HFF-Myc (cell line): ENCODE results near the gene DTX3.

ENCODE experiments used
- DNase-seq: peaks from one replicate; pipeline ENCODE4 v3.0.0-alpha.2; 2011; ENCODE audit warnings: low read depth; ENCODE audit errors: extremely low read depth
- H3K4me3 ChIP-seq: replicated peaks from 2 replicates; pipeline ENCODE4 v1.5.1; 2011; ENCODE audit warnings: low read depth, mild to moderate bottlenecking, control low read depth, low read length
- TF ChIP-seq, protein P1 (sequence below): IDR thresholded peaks from 2 replicates; pipeline ENCODE4 v1.5.1; 2012; ENCODE audit warnings: mild to moderate bottlenecking, low read depth, low read length, control low read depth; ENCODE audit errors: missing control alignments

The DTX3 gene

DNA sequence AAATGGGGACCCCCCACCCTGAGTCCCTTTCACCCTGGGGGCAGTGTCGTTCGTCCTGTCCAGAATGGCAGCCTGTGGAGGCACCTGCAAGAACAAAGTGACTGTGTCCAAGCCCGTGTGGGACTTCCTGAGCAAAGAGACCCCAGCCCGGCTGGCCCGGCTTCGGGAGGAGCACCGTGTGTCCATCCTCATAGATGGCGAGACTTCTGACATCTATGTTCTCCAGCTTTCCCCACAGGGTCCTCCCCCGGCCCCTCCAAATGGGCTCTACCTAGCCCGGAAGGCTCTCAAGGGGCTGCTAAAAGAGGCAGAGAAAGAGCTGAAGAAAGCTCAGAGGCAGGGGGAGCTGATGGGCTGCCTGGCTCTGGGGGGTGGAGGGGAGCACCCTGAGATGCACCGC lies 2.2 kb downstream of the DTX3 start:
- TF ChIP-seq, protein P1, sequence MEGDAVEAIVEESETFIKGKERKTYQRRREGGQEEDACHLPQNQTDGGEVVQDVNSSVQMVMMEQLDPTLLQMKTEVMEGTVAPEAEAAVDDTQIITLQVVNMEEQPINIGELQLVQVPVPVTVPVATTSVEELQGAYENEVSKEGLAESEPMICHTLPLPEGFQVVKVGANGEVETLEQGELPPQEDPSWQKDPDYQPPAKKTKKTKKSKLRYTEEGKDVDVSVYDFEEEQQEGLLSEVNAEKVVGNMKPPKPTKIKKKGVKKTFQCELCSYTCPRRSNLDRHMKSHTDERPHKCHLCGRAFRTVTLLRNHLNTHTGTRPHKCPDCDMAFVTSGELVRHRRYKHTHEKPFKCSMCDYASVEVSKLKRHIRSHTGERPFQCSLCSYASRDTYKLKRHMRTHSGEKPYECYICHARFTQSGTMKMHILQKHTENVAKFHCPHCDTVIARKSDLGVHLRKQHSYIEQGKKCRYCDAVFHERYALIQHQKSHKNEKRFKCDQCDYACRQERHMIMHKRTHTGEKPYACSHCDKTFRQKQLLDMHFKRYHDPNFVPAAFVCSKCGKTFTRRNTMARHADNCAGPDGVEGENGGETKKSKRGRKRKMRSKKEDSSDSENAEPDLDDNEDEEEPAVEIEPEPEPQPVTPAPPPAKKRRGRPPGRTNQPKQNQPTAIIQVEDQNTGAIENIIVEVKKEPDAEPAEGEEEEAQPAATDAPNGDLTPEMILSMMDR = no peak
- H3K4me3 ChIP-seq = no peak overlapping the region
- no peak for DNase-seq

DNA sequence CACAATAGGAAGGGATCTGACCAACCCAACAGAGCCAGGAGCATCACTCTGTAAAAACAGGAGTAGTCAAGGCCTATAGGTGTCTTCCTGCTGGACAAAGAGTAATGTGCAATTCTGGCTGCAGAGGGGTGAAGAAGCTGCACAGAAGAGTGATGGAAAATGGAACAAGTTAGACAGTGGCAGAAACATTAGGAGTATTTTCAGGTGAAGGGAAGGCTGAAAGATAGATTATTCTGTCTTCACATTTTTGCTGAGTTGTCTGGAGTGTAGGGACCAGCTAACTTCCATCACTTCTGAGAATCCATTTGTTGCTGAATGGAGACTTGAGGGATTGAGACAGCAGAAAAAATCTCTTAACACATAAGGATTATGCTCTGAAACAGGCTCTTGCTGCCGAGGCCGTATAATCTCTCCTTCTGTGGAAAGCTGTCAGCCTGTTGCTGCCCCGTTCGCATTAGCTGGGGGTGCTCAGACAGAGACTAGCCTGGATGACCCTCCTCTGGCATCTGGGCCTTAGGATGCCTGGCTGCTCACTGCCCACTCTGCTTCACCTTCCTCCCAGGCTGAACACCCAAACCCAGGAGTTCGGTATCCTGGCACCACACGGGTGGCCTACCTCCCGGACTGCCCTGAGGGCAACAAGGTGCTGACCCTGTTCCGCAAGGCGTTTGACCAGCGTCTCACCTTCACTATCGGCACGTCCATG lies 3.5 kb downstream of the DTX3 start:
- H3K4me3 ChIP-seq = no peak overlapping the region
- DNase-seq = no peak
- TF ChIP-seq, protein P1 = no peak

DNA sequence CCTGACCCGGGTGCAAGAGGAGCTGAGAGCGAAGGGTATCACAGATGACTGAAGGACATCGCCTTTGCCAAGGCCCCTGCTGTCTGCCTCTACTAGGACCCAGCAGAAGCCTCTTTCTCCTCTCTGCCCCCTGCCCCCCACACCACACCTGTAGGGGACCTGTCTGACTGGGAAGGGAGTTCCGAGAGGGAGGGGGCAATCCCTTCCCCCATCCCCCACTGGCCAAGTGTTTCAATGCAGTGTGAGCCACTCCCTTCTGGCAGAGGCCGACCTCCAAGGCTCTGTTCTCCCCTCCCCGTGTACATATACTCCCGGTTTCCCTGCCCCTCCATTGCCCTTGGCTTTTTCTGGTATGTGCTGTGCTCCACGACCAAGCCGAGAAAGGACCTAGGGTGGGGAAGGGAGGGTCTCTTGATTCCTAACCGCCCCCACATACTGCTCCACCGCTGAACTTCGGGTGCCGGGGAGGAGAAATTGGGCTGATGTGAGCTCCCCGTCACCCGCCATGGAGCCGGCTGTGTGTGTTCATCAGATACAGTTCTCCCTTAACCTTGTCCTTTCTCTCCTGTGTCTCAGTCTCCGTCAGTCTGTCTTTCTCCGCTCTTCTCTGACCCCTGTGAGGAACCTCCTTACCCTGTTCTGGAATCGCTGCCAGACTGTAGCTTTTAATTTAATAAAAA lies 4.6 kb downstream of the DTX3 start:
- TF ChIP-seq, protein P1 = no peak
- DNase-seq = no peak
- no peak overlapping the region for H3K4me3 ChIP-seq

DNA sequence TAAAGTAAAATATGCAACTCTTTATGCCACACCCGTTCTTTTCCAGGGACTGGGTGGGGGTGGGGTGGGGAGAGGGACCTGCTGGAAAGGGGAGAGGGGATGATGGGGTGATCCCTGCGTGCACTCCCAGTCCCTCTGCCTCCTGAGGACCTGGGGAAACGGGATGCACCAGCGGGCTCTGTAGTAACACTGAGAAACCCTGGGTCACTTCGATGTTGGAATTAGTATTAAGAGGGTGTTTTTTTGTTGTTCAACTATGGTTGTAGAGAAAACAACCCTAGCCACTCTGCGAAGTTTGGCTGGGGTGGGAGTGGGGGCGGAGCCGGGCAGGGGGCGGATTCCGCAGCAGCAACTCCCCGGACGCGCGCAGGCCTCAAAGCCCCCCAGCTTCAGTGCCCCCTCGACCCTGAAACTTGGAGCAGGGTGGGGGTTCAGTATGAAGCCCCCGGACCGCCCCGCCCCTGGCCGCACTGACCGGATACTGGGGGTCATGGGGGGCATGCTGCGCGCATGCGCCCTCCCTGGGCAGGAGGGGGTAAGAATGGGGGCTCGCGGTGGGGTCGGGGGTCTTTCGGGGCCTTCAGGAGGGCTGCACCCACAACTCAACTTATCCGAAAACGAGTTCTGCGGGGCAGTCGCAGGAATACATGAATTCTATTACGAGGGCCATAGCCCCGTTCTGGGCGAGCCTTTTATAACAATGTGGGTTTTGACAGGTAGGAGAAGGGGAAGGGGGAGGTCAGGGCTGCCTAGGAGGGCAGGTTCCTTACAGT lies 5.3 kb downstream of the DTX3 start:
- DNase-seq = no peak
- TF ChIP-seq, protein P1 = no peak
- no peak overlapping the region for H3K4me3 ChIP-seq

DNA sequence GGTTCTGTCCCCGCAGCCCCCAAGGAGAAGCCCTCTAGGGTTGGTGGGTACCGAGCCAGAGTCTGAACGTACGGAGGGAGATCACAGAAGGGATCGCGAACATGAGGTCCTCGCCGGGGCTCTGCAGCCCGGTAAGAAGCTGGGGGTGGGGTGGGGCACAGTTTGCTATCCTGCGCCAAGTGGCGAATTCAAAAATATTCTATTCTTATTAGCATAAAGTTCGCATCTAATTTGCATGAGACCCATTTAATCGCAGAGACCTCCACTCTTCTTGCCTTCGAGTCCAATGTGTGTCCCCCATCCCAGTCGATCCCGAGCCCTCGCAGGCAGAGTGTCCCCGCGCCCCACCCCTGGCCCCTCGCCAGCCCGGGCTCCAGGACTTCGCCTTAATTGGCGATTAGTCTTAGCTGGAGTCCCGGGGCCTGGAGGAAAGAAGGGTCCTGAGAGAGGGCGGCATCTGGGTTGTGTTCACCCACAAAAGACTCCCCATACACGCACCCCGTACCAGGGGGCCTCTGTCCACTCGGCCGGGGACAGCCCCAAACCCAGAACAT lies 6.0 kb downstream of the DTX3 start:
- H3K4me3 ChIP-seq = peak overlapping the region; percentile 54
- no peak for DNase-seq
- TF ChIP-seq, protein P1 = no peak

DNA sequence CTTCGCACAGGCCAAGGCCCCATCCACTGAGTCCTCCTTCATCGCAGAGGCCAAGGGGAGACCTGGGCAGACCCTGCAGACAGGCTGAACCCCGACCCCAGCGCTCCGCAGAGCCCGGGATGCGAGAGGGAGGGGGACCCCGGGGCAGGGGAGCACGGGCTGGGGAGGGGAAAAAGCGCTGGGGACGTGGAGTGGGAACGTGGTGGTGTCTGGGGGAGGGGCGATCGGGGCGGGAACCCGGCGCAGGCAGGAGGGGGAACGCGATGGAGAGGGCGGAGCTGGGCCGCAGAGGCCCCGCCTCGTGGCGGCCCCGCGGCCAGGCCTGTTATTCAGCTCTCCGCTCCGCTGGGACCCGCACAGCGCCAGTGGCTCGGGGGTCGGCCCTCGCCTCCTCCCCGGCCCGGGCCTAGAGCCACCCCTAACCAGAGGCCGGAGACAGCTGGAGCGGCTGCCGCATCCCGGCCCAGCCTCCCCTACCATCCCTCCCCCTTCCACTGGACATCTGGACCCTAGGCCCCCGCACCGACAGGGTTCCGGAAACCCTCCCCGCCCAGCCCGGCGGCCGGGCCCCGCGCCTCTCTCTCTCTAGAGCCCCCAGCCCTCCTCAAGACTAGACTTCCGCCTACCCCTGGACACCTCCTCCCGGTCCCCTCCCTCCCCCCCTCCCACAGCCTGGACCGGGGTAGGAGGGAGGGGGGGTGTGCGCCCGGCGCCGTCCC lies 6.6 kb downstream of the DTX3 start, which contains the start of gene ARHGEF25:
ARHGEF25 (plus strand) TSS at position 328 of the 719 bp plus-strand sequence. CDS start 460 bp downstream, outside the sequence.
- H3K4me3 ChIP-seq = peak within 1 kb of the TSS; percentile 54
- DNase-seq = no peak
- TF ChIP-seq, protein P1 = no peak
